HL-60 (cell line): ENCODE measurements around the gene RARA.

Experiments used
- DNase-seq, 2 experiments: peaks; one replicate each; pipeline ENCODE4 v3.0.0-alpha.2; 2010 to 2020; ENCODE audit warnings: low read depth in 1 of 2, low spot score in 1 of 2
- H3K27ac ChIP-seq: fragments of 250-450 bp; sonication (Bioruptor Pico); replicated peaks from 2 replicates; pipeline ENCODE4 v1.5.1; 2020; ENCODE audit warnings: mild to moderate bottlenecking, moderate library complexity
- H3K27me3 ChIP-seq: fragments of 250-450 bp; sonication (Bioruptor Pico); 2 replicates; pipeline ENCODE4 v1.5.1; 2021; ENCODE audit warnings: mild to moderate bottlenecking, moderate library complexity; ENCODE audit not compliant: insufficient read depth, poor library complexity, severe bottlenecking
- H3K4me3 ChIP-seq: replicated peaks from 2 replicates; pipeline ENCODE4 v1.5.1; 2011; ENCODE audit warnings: mild to moderate bottlenecking, control low read depth, low read length; ENCODE audit not compliant: insufficient read depth
- GABPA ChIP-seq: IDR thresholded peaks from 2 replicates; pipeline ENCODE4 v1.6.1; 2012; ENCODE audit warnings: low read depth
- POLR2AphosphoS5 ChIP-seq: IDR thresholded peaks from 2 replicates; pipeline ENCODE4 v1.6.1; 2012; ENCODE audit warnings: low read depth
- REST ChIP-seq: IDR thresholded peaks from 2 replicates; pipeline ENCODE4 v1.6.1; 2012; ENCODE audit warnings: low read depth; ENCODE audit not compliant: insufficient replicate concordance
- SPI1 ChIP-seq: IDR thresholded peaks from 2 replicates; pipeline ENCODE4 v1.6.1; 2012; ENCODE audit warnings: low read depth, mild to moderate bottlenecking, borderline replicate concordance
- TF ChIP-seq, protein P1 (sequence below): IDR thresholded peaks from one replicate; pipeline ENCODE4 v1.5.1; 2011; ENCODE audit warnings: low read length, control low read depth, inconsistent platforms; ENCODE audit not compliant: insufficient read depth

Gene RARA

GRCh38 chr17:40404003-40404402, 95.0 kb downstream of the RARA start:
- no peak overlapping the region for H3K27ac ChIP-seq
- TF ChIP-seq POLR2AphosphoS5 = no peak
- TF ChIP-seq, protein P1, sequence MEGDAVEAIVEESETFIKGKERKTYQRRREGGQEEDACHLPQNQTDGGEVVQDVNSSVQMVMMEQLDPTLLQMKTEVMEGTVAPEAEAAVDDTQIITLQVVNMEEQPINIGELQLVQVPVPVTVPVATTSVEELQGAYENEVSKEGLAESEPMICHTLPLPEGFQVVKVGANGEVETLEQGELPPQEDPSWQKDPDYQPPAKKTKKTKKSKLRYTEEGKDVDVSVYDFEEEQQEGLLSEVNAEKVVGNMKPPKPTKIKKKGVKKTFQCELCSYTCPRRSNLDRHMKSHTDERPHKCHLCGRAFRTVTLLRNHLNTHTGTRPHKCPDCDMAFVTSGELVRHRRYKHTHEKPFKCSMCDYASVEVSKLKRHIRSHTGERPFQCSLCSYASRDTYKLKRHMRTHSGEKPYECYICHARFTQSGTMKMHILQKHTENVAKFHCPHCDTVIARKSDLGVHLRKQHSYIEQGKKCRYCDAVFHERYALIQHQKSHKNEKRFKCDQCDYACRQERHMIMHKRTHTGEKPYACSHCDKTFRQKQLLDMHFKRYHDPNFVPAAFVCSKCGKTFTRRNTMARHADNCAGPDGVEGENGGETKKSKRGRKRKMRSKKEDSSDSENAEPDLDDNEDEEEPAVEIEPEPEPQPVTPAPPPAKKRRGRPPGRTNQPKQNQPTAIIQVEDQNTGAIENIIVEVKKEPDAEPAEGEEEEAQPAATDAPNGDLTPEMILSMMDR = no peak
- TF ChIP-seq SPI1 = no peak
- no peak for TF ChIP-seq GABPA
- TF ChIP-seq REST = no peak
- no peak overlapping the region for H3K4me3 ChIP-seq
- H3K27me3 ChIP-seq = no peaks in the 10 kb centered on the region
- no peak for DNase-seq
